NCI-H1417 (cell line): ENCODE data around the gene CD80.

ENCODE experiments used
- DNase-seq, 3 experiments: peaks; one replicate each; lab custom pipeline; 2025; lab: John Stamatoyannopoulos, UW

CD80 gene

DNA sequence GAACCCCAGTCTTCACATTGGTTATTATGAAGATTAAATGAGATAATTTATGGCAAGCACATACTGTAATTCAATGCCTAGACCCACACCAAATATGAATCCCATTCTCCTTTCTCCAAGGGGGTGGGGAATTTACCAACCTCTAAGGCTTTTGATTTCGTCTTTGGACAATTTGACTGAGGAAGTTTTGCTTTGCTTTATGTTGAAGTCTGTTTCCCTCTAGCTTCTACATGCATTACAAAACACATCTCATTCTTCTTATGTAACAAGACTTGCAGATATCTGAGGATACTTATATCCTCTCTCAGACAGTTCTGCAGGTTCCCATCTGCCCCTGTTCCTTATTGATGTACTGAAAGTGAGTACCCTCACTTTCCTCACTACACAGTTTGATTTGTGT is 12.2 kb downstream of the CD80 start:
- DNase-seq, result no peak

DNA sequence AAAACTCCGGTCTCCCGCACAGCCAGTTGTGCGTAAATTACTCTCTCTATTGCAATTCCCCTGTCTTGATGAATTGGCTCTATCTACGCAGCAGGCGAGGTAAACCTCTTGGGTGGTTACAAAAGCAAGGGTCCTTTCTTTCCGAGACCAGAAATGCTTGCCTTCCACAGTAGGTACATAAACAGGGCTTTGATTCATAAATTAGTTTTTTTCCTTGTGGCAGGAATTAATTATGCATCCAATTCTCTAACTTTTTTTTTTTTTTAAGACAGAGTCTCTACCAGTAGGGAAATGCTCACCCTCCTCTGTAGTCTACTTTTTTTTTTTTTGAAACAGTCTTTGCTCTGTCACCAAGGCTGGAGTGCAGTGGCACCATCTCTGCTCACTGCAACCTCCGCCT is 16.3 kb downstream of the CD80 start:
- no peak for DNase-seq

DNA sequence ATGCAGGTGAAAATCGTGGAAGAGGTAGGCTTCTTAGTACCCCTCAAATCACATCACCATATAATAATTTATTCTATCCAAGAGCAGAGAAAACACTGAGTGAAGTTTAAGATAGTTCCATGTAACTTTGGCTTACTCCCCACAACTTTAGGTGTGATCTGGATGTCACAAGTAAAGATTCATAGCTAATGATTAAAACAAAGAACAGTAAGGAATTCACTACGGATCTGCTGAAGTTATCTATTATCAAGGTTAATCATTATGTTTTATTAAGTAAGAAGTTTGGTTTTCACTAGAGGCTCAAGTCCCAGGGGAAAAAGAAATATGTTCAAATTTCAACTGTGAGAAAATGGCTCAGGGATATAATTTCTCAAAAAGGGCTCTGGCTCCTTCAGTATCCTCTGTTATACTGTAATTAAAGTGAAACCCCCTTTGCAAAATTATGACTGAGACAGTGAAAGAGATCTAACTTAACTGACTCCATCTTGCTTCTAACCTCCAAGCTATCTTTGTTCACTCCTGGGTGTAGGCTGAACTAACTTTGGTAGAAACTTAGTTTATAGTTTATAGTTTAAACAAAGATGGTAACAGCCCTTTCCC is 17.1 kb downstream of the CD80 start:
- DNase-seq, result no peak

DNA sequence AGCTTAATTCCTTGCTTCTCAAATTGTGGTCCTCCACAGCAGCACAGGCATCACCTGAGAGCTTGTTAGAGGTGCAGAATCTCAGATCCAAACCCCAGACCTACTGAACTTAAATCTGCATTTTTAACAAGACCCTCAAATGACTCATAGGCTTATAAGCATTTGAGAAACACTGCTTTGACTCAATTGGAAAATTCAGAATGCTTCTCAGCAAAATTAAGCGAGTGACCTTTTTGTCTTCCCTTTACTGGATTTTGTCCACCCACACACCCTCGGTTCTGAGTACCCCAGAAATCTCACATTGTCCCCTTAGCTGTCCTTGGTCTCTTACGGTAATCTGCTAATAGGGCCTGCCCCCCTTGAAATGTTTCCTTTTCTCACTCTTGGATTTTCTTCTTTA is 17.9 kb downstream of the CD80 start:
- no peak for DNase-seq

DNA sequence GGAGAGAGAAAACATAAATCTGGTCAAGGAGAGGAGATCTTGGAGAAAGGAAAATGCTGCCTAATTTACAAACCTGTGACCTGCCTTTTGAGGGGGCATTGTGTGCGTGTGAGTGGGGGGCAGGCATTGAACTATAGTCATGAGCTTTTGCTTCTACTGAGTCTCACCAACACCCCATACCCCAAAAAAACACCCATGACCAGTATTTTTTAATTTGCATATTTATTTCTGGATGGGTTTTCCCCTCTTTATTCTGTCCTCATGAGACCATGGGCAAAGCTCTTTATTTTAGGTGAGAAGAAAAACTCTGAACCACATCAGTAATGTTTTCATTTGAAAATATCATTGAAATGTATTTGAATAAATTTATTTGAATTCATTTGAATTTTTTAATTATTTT is 20.6 kb downstream of the CD80 start:
- no peak for DNase-seq

DNA sequence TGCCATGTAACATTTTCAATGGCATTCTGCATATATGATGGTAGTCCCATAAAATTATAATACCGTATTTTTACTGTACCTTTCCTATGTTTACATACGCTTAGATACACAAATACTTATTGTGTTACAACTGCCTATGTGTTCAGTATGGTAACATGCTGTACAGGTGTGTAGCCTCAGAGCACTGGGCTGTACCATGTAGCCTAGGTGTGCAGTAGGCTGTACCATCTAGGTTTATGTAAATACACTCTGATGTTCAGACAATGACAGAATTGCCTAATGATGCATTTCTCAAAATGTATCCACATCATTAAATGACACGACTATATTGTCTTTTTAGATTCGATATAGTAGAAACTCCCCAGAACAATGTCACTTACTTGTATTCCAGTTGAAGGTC is 22.7 kb downstream of the CD80 start:
- DNase-seq, result peak in 1 of 3 experiments; percentile 13

DNA sequence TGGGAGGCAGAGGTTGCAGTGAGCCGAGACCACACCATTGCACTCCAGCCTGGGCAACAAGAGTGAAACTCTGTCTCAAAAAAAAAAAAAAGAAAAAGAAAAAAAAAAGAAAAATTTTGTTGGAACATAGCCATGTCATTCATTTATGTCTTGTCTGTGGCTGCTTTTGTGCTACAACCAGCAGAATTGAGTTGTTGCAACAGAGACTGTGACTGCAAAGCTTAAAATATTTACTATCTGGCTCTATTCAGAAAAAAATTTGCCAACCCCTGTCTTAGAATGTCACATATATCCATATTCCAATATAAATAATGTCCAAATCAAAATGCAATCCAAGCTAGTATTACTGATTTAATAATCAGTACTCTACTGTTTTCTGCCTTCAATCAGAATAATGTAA is 25.1 kb downstream of the CD80 start:
- DNase-seq, result no peak

DNA sequence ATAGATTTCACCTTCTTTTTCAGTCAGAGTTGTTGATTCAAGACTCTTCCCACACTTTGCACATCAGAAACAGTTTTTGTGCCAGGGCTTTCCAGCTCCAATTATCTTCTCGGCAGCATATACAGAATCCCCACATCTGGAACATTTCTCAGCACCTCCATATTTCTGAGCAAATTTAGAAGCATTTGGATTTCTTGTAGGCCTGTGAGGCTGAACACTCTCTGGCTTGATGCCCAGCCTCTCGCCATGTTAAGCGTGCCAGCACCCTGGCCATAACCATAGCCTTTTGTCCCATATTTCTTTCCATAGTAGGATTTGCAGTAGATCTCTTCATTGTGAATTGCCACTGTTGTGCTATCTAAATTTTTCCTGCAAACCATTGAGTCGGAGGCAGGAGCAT is 28.3 kb downstream of the CD80 start:
- no peak for DNase-seq

DNA sequence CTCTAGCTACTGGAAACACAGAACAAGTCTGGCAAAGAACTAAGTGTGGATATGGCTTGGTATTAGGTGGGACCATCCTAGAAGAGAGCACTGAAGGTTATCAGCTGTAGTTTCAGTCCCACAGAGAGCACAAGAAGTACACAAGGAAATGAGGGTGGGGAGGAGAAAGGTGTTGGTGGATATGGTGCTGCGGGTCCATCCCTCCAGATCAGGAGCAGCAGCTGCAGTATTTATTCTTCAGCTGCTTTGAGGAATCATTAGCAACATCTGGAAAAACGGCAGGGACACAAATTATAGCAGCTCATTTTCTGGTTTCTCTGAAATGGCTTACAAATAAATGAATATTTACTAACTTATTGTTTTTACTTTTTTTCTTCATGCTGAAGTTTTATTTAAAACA is 29.0 kb downstream of the CD80 start:
- DNase-seq, result no peak

DNA sequence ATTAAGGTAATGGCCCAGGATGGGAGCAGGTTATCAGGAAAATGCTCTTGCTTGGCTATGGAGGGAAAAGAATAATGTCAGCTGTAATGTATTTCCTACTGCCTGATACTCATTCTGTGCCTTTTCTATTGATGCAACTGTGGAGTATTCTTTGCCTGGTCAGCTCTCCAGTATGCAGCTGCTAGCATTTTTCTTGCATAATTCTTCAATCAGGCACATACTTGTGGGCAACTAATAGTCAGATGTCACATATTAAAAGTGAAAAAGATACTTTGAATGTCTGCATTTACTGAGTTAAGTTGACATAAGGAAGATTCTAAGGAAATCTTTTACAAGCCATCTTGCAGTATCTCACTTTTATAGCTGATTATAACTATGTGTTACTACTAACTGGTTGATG is 29.5 kb downstream of the CD80 start:
- no peak for DNase-seq

DNA sequence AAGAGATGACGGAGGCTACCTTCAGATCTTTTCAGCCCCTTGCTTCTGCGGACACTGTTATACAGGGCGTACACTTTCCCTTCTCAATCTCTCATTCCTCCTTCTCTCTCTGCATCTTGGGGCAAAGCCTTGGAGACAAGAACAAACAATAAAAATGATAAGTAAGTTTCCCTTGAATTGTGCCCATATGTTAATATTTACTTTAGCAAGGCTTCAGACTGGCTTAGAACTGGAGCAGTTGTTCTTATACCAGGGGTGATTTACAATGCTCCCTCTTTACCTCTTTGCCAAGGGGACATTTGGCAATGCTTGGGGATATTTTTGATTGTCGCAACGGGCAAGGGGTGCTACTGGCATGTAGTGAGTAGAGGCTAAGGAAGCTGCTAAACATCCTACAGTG is 31.7 kb downstream of the CD80 start:
- DNase-seq, result no peak

DNA sequence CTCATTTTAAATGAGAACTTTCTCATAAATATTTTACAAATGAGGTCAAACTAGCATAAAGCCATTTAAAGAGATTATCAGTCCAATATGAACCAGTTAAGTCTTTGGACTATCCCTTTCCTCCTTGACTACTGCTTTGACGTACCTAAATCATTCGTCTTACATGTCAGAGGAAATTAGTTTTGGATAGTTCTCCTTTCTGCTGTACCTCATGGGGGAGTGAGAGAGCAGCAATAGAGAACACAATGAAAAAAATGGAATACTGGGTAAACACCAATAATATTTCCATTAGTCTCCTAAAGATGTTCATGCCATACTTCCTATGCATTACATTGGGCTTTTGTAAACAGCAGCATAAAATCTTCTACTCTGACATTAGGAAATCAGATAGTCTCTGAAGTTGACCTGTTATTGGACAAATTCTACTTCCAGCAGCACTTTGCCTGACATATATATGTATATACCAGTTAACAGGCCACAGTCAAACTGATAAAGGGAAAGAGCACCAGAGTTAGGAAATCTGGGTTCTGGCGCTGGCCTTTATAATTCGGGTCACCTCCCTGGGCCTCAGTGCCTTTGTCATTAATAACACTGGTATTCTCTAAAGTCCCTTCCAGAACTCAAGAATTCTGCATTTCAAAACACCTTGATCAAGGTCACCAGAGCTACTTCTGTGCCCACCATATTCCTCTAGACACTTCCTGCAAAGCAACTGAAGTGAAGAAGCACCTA is 34.3 kb downstream of the CD80 start:
- peak in 1 of 3 experiments; percentile 9 for DNase-seq

DNA sequence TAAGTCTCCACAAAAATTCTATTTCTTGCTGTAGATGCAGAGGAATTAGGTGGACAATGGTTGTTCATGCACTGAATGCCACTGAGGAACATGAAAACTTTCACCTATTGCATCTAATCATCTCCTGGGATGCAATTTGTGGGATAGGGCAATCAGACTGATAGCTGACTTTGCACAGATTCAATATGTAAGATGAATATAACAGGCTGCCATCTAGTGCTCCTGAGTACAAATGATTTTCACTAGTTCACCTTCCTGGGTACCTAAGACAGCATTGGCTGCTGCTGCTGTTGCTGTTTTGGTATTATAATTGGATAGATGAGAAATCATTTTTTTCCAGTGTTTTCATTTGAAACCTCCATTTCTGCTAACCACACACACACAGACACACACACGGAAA is 41.4 kb downstream of the CD80 start:
- no peak for DNase-seq

DNA sequence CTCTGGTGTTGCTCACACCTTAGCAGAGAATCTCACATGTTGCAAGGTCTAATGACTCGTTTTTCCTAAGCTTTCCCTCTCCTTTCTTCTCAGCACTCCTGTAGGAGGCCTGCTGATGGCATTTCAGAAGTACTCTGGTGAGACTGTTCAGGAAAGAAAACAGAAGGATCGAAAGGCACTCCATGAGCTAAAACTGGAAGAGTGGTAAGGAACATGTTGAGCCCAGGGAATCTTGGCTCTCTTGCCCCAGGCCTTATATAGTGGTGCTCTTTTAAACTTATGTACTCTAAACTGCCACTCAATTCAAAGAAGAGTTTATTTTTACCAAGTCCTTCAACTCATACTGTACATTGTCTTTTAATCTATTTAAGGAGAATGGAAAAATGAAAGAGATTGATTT is 42.3 kb downstream of the CD80 start:
- no peak for DNase-seq

DNA sequence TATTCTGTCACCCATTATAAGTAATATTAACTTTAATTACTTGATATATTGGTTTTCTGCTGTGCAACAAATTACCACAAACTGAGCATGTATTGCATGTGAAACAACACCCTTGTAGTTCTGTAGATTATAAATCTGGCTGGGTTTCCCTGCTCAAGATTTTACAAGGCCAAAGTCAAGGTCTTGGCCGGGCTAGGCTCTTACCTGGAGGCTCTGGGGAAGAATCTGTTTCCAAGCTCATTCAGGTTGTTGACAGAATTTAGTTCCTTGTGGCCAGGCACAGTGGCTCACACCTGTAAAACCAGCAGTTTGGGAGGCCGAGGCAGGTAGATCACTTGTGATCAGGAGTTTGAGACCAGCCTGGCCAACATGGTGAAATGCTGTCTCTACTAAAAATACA is 44.8 kb downstream of the CD80 start:
- no peak for DNase-seq

DNA sequence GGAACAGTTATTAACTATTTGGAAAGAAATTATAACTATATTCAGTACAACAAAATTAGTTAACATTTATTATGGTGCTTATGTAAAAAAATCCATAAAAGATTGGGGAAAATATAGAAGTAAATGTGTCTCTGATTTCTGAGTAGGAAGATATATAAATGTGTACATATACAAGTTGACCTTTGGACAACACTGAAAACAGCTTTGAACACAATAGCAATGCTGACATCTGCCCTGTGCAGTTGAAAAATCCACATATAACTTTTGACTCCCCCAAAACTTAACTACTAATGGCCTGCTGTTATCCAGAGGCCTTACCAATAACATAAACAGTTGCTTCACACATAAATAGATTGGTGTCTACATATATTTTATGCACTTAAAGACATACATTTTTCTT is 48.7 kb downstream of the CD80 start:
- no peak for DNase-seq

DNA sequence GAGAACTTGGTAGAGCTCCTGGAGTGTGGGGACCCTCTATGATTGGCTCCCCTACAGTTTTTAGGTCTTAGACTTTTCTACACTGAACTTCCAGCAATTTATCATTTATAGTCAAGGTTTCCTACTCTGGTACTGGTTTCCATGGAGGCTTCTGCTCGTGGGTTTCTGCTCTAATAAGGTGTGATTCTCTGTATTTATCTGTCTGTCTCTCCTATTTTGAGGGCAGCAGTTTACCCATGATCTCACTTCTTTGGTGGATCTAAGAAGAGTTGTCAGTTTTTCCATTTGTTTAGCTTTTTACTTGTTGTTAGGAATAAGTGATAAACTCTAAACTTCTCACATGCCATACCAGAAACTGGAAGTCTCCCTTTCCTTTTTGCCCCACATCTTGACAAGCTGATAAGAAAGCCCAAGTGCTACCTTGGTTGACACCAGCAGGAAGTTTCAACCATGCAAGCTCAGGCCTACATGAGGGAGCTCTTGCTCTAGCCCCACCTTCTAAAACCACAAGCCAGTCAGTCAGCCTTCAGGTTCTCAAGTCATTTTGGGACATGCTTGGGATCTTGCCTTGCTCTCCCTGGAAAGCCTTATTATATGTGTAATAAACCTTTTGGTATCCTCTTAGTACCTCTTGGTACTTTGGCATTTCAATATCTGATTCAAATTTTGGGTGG is 51.1 kb downstream of the CD80 start:
- DNase-seq, result no peak

DNA sequence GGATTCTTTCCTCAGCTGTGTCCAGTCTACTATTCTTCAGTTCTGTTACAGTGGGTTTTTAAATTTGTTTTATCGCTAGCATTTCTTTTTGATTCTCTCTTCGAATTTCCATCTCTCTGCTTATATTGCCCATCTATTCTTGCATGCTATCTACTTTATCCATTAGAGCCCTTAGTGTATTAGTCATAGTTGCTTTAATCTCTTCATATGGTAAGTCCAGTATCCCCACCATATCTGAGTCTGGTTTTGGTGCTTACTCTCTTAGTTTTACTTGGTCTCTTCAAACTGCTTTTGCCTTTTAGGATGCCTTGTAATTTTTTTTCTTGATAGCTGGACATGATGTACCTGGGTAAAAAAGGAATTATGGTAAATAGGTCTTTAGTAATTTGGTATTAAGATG is 52.0 kb downstream of the CD80 start:
- no peak for DNase-seq

DNA sequence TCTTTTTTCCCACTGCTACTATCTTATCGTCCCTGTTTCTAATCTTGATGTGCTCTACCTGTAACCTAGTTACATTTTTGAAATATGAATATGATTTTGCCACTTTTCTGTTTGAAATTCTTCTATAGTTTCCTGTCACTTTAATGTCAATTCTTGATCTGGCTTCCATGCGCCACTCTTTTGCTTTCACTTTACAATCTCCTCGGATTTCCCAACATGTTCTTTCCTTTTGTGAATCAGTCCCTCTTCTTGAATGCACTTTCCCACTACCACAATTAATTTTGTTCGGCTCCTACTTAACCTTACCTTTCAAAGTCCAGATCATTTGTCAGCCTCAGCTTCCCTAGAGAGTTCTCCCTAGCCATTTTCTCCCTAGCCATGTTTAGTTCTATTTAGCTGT is 52.8 kb downstream of the CD80 start:
- no peak for DNase-seq

DNA sequence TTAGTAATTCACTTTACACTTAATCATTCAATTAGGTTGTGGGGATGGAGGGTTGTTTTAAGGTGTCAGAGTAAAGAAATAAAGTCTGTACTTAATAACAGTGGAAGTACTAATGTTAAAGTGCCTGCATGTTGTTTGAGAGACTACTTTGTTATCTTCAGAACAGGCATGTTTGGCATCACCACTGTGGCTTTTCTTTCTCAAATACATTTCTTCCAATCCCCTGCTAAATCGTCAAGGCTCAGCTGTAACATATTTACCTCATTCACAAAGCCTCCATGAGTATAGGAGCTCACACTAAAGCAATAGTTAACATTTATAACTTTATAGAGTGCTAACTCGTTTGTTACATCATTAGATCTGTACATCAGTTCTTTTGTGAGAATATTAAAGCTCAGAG is 58.5 kb downstream of the CD80 start:
- DNase-seq, result no peak

DNA sequence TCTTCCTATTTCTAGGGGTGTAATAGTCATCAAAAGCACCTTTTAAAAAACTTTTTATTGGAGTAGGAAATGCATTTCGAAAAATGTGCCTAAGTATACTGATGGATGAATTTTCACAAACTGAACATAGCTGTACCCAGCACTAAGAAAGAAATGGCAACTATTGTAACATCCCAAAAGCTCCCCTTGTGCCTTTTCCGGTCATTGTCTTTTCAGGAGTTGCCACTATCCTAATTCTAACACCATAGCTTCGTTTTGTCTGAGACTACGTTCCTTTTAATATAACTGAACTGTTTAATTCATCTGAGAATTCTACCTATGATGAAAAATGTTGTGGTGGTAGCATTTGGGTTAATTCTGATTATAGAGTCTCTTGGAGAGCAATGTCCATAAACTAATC is 59.1 kb downstream of the CD80 start:
- DNase-seq, result no peak

DNA sequence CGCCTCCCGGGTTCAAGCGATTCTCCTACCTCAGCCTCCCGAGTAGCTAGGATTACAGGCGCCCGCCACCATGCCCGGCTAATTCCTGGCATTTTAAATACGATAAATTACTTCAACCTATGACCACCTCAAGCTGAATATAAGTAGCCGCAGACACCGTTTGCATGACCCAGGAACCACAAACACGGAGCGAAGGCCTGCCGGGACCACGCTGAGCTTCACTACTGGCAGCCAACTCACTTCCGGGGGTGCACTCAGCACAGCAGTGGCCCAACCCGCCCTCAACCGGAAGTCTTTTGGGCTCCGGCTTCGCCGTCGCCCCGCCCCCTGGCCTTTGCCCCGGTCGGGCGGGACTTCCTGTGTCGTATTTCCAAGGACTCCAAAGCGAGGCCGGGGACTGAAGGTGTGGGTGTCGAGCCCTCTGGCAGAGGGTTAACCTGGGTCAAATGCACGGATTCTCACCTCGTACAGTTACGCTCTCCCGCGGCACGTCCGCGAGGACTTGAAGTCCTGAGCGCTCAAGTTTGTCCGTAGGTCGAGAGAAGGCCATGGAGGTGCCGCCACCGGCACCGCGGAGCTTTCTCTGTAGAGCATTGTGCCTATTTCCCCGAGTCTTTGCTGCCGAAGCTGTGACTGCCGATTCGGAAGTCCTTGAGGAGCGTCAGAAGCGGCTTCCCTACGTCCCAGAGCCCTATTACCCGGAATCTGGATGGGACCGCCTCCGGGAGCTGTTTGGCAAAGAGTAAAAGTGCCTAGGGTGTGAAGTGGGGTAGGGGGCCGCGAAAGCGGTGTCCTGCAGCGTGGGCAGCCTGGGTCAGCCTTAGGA is 61.0 kb downstream of the CD80 start, which contains the start of gene TIMMDC1:
TIMMDC1 (plus strand) TSS at position 362 of the 826 bp plus-strand sequence; CDS start at position 549, 187 bp downstream.
- peak; percentile 97 to 98 (median 97) for DNase-seq

DNA sequence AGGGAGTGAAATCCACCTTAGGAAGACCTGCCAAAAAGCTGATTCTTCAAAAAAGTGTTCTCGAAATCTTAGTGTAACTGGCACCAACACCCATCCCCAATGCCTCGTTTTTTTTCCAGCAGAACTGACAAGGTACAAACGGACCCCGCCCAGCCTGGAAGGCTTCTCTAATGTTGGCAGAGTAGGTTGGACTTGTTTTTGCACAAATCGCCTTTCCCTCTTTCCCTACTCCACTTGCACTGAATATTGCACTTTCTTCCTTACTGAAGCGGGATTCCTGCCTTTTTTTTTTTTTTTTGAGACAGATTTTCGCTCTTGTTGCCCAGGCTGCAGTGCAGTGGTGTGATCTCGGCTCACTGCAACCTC is 61.6 kb downstream of the CD80 start:
- DNase-seq, result no peak
